PC-3 (cell line): ENCODE results near the gene ANAPC2. TPM values are rescaled to one million over a fixed set of nuclear protein-coding genes. Genes with fewer than 3 reads are reported as not detected.

Experiments used
- ATAC-seq: fragments of 200-7000 bp; cut with Tn5 transposase; 2 replicates; pipeline ENCODE4 v1.9.1; 2020; ENCODE audit warnings: mild to moderate bottlenecking, moderate library complexity
- BruUV-seq: library from RNA; stranded (reverse); fragments of 400-500 nt; replicated peaks from 2 replicates; lab custom pipeline; 2021; lab: Mats Ljungman, UMichigan
- CTCF ChIA-PET: fragments of 300-600 bp; sonication (Branson Sonifier 250); formaldehyde crosslinking; loops from one replicate; lab custom pipeline; 2022; ENCODE audit warnings: antibody characterized with exemption; lab: Charles Lee
- POLR2A ChIA-PET: fragments of 300-600 bp; sonication (Branson Sonifier 250); formaldehyde crosslinking; loops from one replicate; lab custom pipeline; 2022; ENCODE audit warnings: antibody characterized with exemption; ENCODE audit not compliant: unreplicated experiment; lab: Charles Lee
- DNase-seq: peaks from one replicate; pipeline ENCODE4 v3.0.0-alpha.2; 2015
- H2AFZ ChIP-seq: fragments of 300-600 bp; sonication (generic); 2 replicates; pipeline ENCODE4 v1.6.0; 2016; ENCODE audit warnings: antibody characterized with exemption, low read length
- H3F3A ChIP-seq: fragments of 300-600 bp; sonication (generic); one replicate; pipeline ENCODE4 v1.6.0; 2017; ENCODE audit warnings: antibody characterized with exemption, low read length, control low read depth, mild to moderate bottlenecking; ENCODE audit not compliant: unreplicated experiment
- H3K27ac ChIP-seq: fragments of 300-600 bp; sonication (generic); 2 replicates; pipeline ENCODE4 v1.5.1; 2016; ENCODE audit warnings: mild to moderate bottlenecking, low read length
- H3K27me3 ChIP-seq: fragments of 300-600 bp; sonication (generic); 2 replicates; pipeline ENCODE4 v1.6.1; 2016; ENCODE audit warnings: low read length, mixed read lengths
- H3K36me3 ChIP-seq: fragments of 300-600 bp; sonication (generic); 2 replicates; pipeline ENCODE4 v1.6.1; 2016; ENCODE audit warnings: low read depth, mixed run types, low read length, mixed read lengths
- H3K4me1 ChIP-seq: fragments of 300-600 bp; sonication (generic); 2 replicates; pipeline ENCODE4 v1.5.1; 2016; ENCODE audit warnings: low read length; ENCODE audit not compliant: insufficient read depth
- H3K4me2 ChIP-seq: fragments of 300-600 bp; sonication (generic); 2 replicates; pipeline ENCODE4 v1.6.0; 2016; ENCODE audit warnings: low read length
- H3K4me3 ChIP-seq: fragments of 300-600 bp; sonication (generic); 2 replicates; pipeline ENCODE4 v1.5.1; 2016; ENCODE audit warnings: mild to moderate bottlenecking, low read length, mixed read lengths
- H3K79me2 ChIP-seq: fragments of 300-600 bp; sonication (generic); 2 replicates; pipeline ENCODE4 v1.6.1; 2017; ENCODE audit warnings: low read length, mixed read lengths
- H3K9ac ChIP-seq: fragments of 300-600 bp; sonication (generic); 2 replicates; pipeline ENCODE4 v1.6.0; 2016; ENCODE audit warnings: mild to moderate bottlenecking, low read length
- H3K9me2 ChIP-seq: fragments of 300-600 bp; sonication (generic); replicated peaks from 2 replicates; pipeline ENCODE4 v1.6.1; 2016; ENCODE audit warnings: mixed run types, low read length, mixed read lengths
- H3K9me3 ChIP-seq: fragments of 300-600 bp; sonication (generic); 2 replicates; pipeline ENCODE4 v1.6.1; 2016; ENCODE audit warnings: low read length, mixed read lengths
- H4K20me1 ChIP-seq: fragments of 300-600 bp; sonication (generic); 2 replicates; pipeline ENCODE4 v1.6.1; 2016; ENCODE audit warnings: low read length, mixed read lengths
- EZH2 ChIP-seq: fragments of 300-600 bp; sonication (generic); IDR thresholded peaks from one replicate; pipeline ENCODE4 v1.6.1; 2017; ENCODE audit warnings: antibody characterized with exemption, mild to moderate bottlenecking, low read length; ENCODE audit not compliant: unreplicated experiment
- EZH2phosphoT487 ChIP-seq: fragments of 300-600 bp; sonication (generic); IDR thresholded peaks from 2 replicates; pipeline ENCODE4 v1.6.1; 2018; ENCODE audit warnings: mild to moderate bottlenecking, antibody characterized with exemption, low read length, borderline replicate concordance
- intact Hi-C: fragments of 100-400 bp; cut with micrococcal nuclease; formaldehyde crosslinking; loops from 2 replicates; pipeline ENCODE4 v1.9.0; 2023
- total RNA-seq: library from RNA; depleted of rRNA; stranded (reverse); fragments of >200 nt; gene quantifications from 2 replicates; pipeline ENCODE4 v1.2.3, GENCODE V29; 2014
- TF ChIP-seq, protein P1 (sequence below): fragments of 300-600 bp; sonication (generic); conservative IDR thresholded peaks from 2 replicates; pipeline ENCODE4 v1.5.1; 2017; ENCODE audit warnings: antibody characterized with exemption, low read depth, mild to moderate bottlenecking, low read length

Gene ANAPC2
- total RNA-seq, 1 experiment from 2014 or later, result 21.6 TPM

DNA sequence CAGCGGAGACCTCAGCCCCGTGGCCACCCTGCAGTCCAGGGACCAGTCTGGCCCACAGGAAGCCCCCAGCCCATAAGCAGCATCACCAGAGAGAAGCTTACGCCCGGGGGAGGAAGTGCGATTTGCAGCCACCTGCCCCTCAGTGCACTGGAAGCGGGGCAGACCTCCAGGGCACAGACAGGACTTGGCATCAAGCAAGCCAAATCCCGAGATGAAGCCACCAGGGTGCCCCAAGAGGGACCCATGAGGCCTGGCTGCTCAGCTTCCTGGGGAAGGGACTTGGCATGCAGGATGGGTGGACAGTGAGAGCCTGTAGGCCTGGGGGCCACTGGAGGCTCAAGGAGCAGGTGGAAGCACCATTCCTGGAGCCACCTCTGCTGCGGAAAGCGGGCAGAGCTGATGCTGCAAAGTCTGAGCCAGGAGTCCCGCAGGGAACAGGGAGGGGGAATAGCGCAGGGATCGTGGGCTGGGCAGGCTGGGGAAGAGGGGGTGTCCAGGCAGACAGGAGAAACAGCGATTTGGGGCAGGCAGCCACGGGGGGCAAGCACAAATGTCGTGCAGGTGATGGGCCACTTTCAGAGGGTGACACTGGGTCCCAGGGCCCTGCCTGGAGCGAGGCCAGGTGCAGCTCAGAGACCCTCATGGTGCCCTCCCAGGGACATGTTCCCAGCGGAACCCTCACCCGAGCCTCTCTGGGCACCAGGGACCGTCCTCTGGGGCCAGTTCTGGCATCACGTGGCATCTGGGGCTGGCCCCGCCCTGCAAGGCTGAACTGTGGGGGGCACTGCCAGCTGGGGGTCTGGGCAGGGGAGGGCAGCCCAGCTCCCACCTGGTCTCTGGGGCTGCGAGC is 21.8 kb downstream of the ANAPC2 start:
- Histone ChIP-seq H2AFZ (no peak overlapping the region), H3K4me1 (no peaks in the 10 kb centered on the region), H3K27ac (no peak overlapping the region), H3K27me3 (peaks cover 12% of the 10 kb centered on the region), H3K9ac (no peak overlapping the region), H4K20me1 (no peaks in the 10 kb centered on the region), H3K9me3 (no peaks in the 10 kb centered on the region), H3K79me2 (no peaks in the 10 kb centered on the region), H3K36me3 (no peaks in the 10 kb centered on the region), H3K4me3 (no peak overlapping the region), H3K9me2 (no peaks in the 10 kb centered on the region), H3F3A (no peaks in the 10 kb centered on the region), H3K4me2 (no peak overlapping the region)
- intact Hi-C loops, result no loop called here
- TF ChIP-seq EZH2, result no peak
- TF ChIP-seq, protein P1, sequence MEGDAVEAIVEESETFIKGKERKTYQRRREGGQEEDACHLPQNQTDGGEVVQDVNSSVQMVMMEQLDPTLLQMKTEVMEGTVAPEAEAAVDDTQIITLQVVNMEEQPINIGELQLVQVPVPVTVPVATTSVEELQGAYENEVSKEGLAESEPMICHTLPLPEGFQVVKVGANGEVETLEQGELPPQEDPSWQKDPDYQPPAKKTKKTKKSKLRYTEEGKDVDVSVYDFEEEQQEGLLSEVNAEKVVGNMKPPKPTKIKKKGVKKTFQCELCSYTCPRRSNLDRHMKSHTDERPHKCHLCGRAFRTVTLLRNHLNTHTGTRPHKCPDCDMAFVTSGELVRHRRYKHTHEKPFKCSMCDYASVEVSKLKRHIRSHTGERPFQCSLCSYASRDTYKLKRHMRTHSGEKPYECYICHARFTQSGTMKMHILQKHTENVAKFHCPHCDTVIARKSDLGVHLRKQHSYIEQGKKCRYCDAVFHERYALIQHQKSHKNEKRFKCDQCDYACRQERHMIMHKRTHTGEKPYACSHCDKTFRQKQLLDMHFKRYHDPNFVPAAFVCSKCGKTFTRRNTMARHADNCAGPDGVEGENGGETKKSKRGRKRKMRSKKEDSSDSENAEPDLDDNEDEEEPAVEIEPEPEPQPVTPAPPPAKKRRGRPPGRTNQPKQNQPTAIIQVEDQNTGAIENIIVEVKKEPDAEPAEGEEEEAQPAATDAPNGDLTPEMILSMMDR, result no peak
- TF ChIP-seq EZH2phosphoT487, result no peak
- ATAC-seq (no peak), DNase-seq (no peak)
- POLR2A ChIA-PET, result no interaction called here
- BruUV-seq, result no TSS peak
- CTCF ChIA-PET, result no interaction called here

- Histone ChIP-seq H3K27ac (no peak overlapping the region), H2AFZ (no peak overlapping the region), H4K20me1 (no peaks in the 10 kb centered on the region), H3K4me1 (no peaks in the 10 kb centered on the region), H3K9ac (no peak overlapping the region), H3K4me3 (no peak overlapping the region), H3K79me2 (no peaks in the 10 kb centered on the region), H3K9me3 (no peaks in the 10 kb centered on the region), H3K36me3 (no peaks in the 10 kb centered on the region), H3K4me2 (no peak overlapping the region), H3K27me3 (peaks cover 12% of the 10 kb centered on the region), H3F3A (no peaks in the 10 kb centered on the region), H3K9me2 (no peaks in the 10 kb centered on the region)
- intact Hi-C loops, result no loop called here
- DNase-seq (no peak), ATAC-seq (no peak)
- BruUV-seq, result no TSS peak
- CTCF ChIA-PET, result no interaction called here
- no peak for TF ChIP-seq EZH2phosphoT487
- TF ChIP-seq, protein P1, result no peak
- TF ChIP-seq EZH2, result no peak
- POLR2A ChIA-PET, result no interaction called here
Observed at GRCh38 chr9:137165250-137165836, 23.0 kb downstream of the ANAPC2 start.
